GM21737 (cell line): Measurements from ENCODE around the gene DLG5.

Experiments
- ATAC-seq: cut with Tn5 transposase; IDR thresholded peaks from one replicate; pipeline ENCODE4 v1.9.1; 2021; ENCODE audit warnings: mild to moderate bottlenecking, moderate library complexity; ENCODE audit not compliant: unreplicated experiment

Gene DLG5

GRCh38 chr10:77804371-77804770, 122.2 kb downstream of the DLG5 start:
- no peak for ATAC-seq

GRCh38 chr10:77801474-77802161, 124.9 kb downstream of the DLG5 start:
- no peak for ATAC-seq

- ATAC-seq: no peak
Observed at GRCh38 chr10:77800738-77801266, 125.8 kb downstream of the DLG5 start.

- ATAC-seq: no peak
Observed at GRCh38 chr10:77800320-77800719, 126.2 kb downstream of the DLG5 start.

- no peak for ATAC-seq
Observed at GRCh38 chr10:77799352-77799751, 127.2 kb downstream of the DLG5 start.

GRCh38 chr10:77798940-77799339, 127.6 kb downstream of the DLG5 start:
- no peak for ATAC-seq

- no peak for ATAC-seq
Observed at GRCh38 chr10:77796311-77796915, 130.1 kb downstream of the DLG5 start.

- no peak for ATAC-seq
Observed at GRCh38 chr10:77795426-77796055, 131.0 kb downstream of the DLG5 start.

GRCh38 chr10:77794256-77795142, 132.1 kb downstream of the DLG5 start:
- no peak for ATAC-seq

GRCh38 chr10:77793831-77794230, 132.7 kb downstream of the DLG5 start:
- ATAC-seq: no peak

- ATAC-seq: no peak
Observed at GRCh38 chr10:77792155-77792554, 134.4 kb downstream of the DLG5 start.

- ATAC-seq: no peak
Observed at GRCh38 chr10:77791506-77791905, 135.0 kb downstream of the DLG5 start.

GRCh38 chr10:77789861-77790260, 136.7 kb downstream of the DLG5 start:
- ATAC-seq: no peak

GRCh38 chr10:77789016-77789415, 137.5 kb downstream of the DLG5 start:
- no peak for ATAC-seq

GRCh38 chr10:77788496-77789010, 138.0 kb downstream of the DLG5 start:
- ATAC-seq: no peak

GRCh38 chr10:77787440-77787839, 139.1 kb downstream of the DLG5 start:
- ATAC-seq: no peak

GRCh38 chr10:77784856-77785255, 141.7 kb downstream of the DLG5 start:
- ATAC-seq: no peak

- no peak for ATAC-seq
Observed at GRCh38 chr10:77782328-77783061, 144.1 kb downstream of the DLG5 start.

GRCh38 chr10:77781451-77782327, 144.9 kb downstream of the DLG5 start:
- ATAC-seq: no peak
